K562 (cell line): ENCODE measurements around the gene PMM1. TPM values are rescaled to one million over a fixed set of nuclear protein-coding genes. Genes with fewer than 3 reads are reported as not detected.

Experiments
- AFF1 ChIP-seq, 2 experiments: fragments of 450-650 bp; IDR thresholded peaks; 2 replicates each; pipeline ENCODE4 v1.6.1; 2018; ENCODE audit warnings: mild to moderate bottlenecking in 2 of 2, low read depth in 1 of 2; ENCODE audit not compliant: partially characterized antibody in 2 of 2
- ARID1B ChIP-seq: fragments of 450-650 bp; IDR thresholded peaks from 2 replicates; pipeline ENCODE4 v1.6.1; 2016; ENCODE audit warnings: antibody characterized with exemption, mild to moderate bottlenecking, inconsistent platforms
- C11orf30 ChIP-seq: fragments of 450-650 bp; IDR thresholded peaks from 2 replicates; pipeline ENCODE4 v1.6.1; 2016; ENCODE audit warnings: low read depth, mild to moderate bottlenecking
- CBX3 ChIP-seq, 2 experiments: IDR thresholded peaks; 1 replicate in 1 of 2; 2 replicates in 1 of 2; pipeline ENCODE4 v1.6.1; 2012; ENCODE audit warnings: inconsistent platforms in 2 of 2, low read length in 2 of 2, borderline replicate concordance in 1 of 2, control low read depth in 1 of 2
- FOSL1 ChIP-seq: fragments of 200-800 bp; sonication (Bioruptor generic); conservative IDR thresholded peaks from 2 replicates; pipeline ENCODE4 v1.6.1; 2016; ENCODE audit warnings: missing genetic modification characterization, missing compliant biosample characterization
- GABPB2 ChIP-seq: fragments of 250-450 bp; sonication (Bioruptor Pico); conservative IDR thresholded peaks from 2 replicates; pipeline ENCODE4 v1.5.1; 2021; ENCODE audit warnings: mild to moderate bottlenecking
- JUN ChIP-seq, 2 experiments: sonication (generic) in 1 of 2; formaldehyde crosslinking in 1 of 2; IDR thresholded peaks; 2 replicates each; pipeline versions ENCODE4 v1.6.1 to v1.8.0; 2012 to 2022; ENCODE audit warnings: borderline replicate concordance in 2 of 2, mild to moderate bottlenecking in 2 of 2, improper control_type of control experiment in 1 of 2, low read depth in 1 of 2, low read length in 1 of 2, missing genetic modification reagents in 1 of 2
- LEF1 ChIP-seq: fragments of 450-650 bp; IDR thresholded peaks from 2 replicates; pipeline ENCODE4 v1.6.1; 2016; ENCODE audit warnings: mild to moderate bottlenecking
- MAFF ChIP-seq: IDR thresholded peaks from 2 replicates; pipeline ENCODE4 v1.6.1; 2012; ENCODE audit warnings: low read length, improper control_type of control experiment
- MAFG ChIP-seq: fragments of 450-650 bp; conservative IDR thresholded peaks from 2 replicates; pipeline ENCODE4 v1.6.1; 2016; ENCODE audit warnings: missing genetic modification characterization, missing compliant biosample characterization
- MAX ChIP-seq: sonication (generic); formaldehyde crosslinking; IDR thresholded peaks from 2 replicates; pipeline ENCODE4 v1.9.0; 2022; ENCODE audit warnings: mild to moderate bottlenecking, missing genetic modification reagents
- MEF2D ChIP-seq: conservative IDR thresholded peaks from 2 replicates; pipeline ENCODE4 v1.6.1; 2016; ENCODE audit warnings: low read depth, missing genetic modification characterization, missing compliant biosample characterization
- MTA2 ChIP-seq: fragments of 450-650 bp; IDR thresholded peaks from 2 replicates; pipeline ENCODE4 v1.6.1; 2016; ENCODE audit warnings: low read depth
- NCOR1 ChIP-seq: fragments of 450-650 bp; IDR thresholded peaks from 2 replicates; pipeline ENCODE4 v1.6.1; 2016; ENCODE audit warnings: mild to moderate bottlenecking, moderate library complexity
- NR2C1 ChIP-seq, 2 experiments: fragments of 450-650 bp; IDR thresholded peaks; 2 replicates each; pipeline ENCODE4 v1.6.1; 2017; ENCODE audit warnings: mild to moderate bottlenecking in 2 of 2, antibody characterized with exemption in 1 of 2, inconsistent platforms in 1 of 2, missing compliant biosample characterization in 1 of 2, missing genetic modification characterization in 1 of 2
- NRF1 ChIP-seq, 2 experiments: fragments of 450-650 bp; IDR thresholded peaks in 1 of 2; conservative IDR thresholded peaks in 1 of 2; 2 replicates each; pipeline ENCODE4 v1.6.1; 2014; ENCODE audit warnings: mild to moderate bottlenecking in 2 of 2
- PHF20 ChIP-seq: fragments of 450-650 bp; IDR thresholded peaks from 2 replicates; pipeline ENCODE4 v1.6.1; 2018; ENCODE audit not compliant: partially characterized antibody
- PTRF ChIP-seq: fragments of 450-650 bp; IDR thresholded peaks from 2 replicates; pipeline ENCODE4 v1.6.1; 2016; ENCODE audit warnings: mild to moderate bottlenecking, missing genetic modification characterization, missing compliant biosample characterization
- SMARCE1 ChIP-seq: fragments of 450-650 bp; IDR thresholded peaks from 2 replicates; pipeline ENCODE4 v1.7.1; 2016; ENCODE audit warnings: mild to moderate bottlenecking
- TAF9B ChIP-seq: fragments of 450-650 bp; IDR thresholded peaks from 2 replicates; pipeline ENCODE4 v1.6.1; 2018; ENCODE audit warnings: mild to moderate bottlenecking; ENCODE audit not compliant: partially characterized antibody
- TBP ChIP-seq: optimal IDR thresholded peaks from 2 replicates; pipeline ENCODE3; 2011; ENCODE audit warnings: low read depth, low read length, improper control_type of control experiment
- TOE1 ChIP-seq, 2 experiments: fragments of 450-650 bp in 1 of 2; sonication (generic) in 1 of 2; formaldehyde crosslinking in 1 of 2; IDR thresholded peaks; 2 replicates each; pipeline versions ENCODE4 v1.7.1 to v1.8.0; 2016 to 2022; ENCODE audit warnings: borderline replicate concordance in 2 of 2, mild to moderate bottlenecking in 2 of 2, antibody characterized with exemption in 1 of 2, inconsistent platforms in 1 of 2, low read depth in 1 of 2, missing genetic modification reagents in 1 of 2, moderate library complexity in 1 of 2
- XRCC5 ChIP-seq: fragments of 200-400 bp; formaldehyde crosslinking; IDR thresholded peaks from 2 replicates; pipeline ENCODE4 v1.6.1; 2017; ENCODE audit warnings: low read depth, mild to moderate bottlenecking, low read length
- ZFX ChIP-seq: sonication (generic); formaldehyde crosslinking; IDR thresholded peaks from 2 replicates; pipeline ENCODE4 v1.8.0; 2022; ENCODE audit warnings: mild to moderate bottlenecking, missing genetic modification reagents, moderate library complexity
- ZNF140 ChIP-seq: fragments of 250-450 bp; sonication (Bioruptor Pico); IDR thresholded peaks from 2 replicates; pipeline ENCODE4 v1.8.0; 2021; ENCODE audit warnings: moderate library complexity, mild to moderate bottlenecking, inconsistent platforms
- ZNF24 ChIP-seq: fragments of 450-650 bp; IDR thresholded peaks from 2 replicates; pipeline ENCODE4 v1.6.1; 2016
- polyA plus RNA-seq, 8 experiments: library from polyadenylated mRNA; depleted of rRNA in 4 of 8; stranded (reverse) in 5 of 8; unstranded in 3 of 8; fragments of >200 nt; fragmentation: Nextera tagmentation in 2 of 8; fragmentation: Illumina TruSeq in 1 of 8; extraction: Ambion mirVana in 2 of 8; extraction: Trizol in 1 of 8; gene quantifications; 2 replicates each; pipeline versions ENCODE4 v1.2.1 to v1.2.3, GENCODE V29; 2011 to 2014; ENCODE audit warnings: inconsistent platforms in 1 of 8, missing spikeins in 1 of 8
- total RNA-seq, 7 experiments: library from RNA; depleted of rRNA in 6 of 7; stranded (reverse); fragments of >200 nt in 6 of 7; fragmentation: Illumina TruSeq in 2 of 7; extraction: Trizol in 2 of 7; gene quantifications; 2 replicates each; pipeline versions ENCODE4 v1.2.1 to v1.2.3, GENCODE V29; 2011 to 2021; ENCODE audit warnings: low replicate concordance in 1 of 7

PMM1 gene
- total and polyA plus RNA-seq, 9 of the 15 experiments (the other 6 are each of a cell fraction or from before 2014, with no cell fraction given), result 10.2 to 31.7 (median 20.3) TPM

GRCh38 chr22:41565403-41566054 is 24.1 kb downstream of the PMM1 start (continued):
- peak; percentile 61; the same call in 1 of the 2 replicates for TF ChIP-seq JUN (IDR thresholded peaks at IDR 0.05; ENCODE audit: borderline replicate concordance, low read depth, low read length)
- no peak for TF ChIP-seq JUN (CRISPR knock-in tag; IDR thresholded peaks at IDR 0.05; ENCODE audit: borderline replicate concordance)
- TF ChIP-seq PHF20, result peak; percentile 38
- peak; percentile 61 for TF ChIP-seq NCOR1
- peak; percentile 93 for TF ChIP-seq SMARCE1
- no peak for TF ChIP-seq NRF1 (conservative IDR thresholded peaks at IDR 0.05 in 1 of 2, IDR thresholded peaks at IDR 0.05 in 1 of 2)
- TF ChIP-seq MAX (CRISPR knock-in tag), result no peak
- TF ChIP-seq ARID1B, result peak; percentile 91
- TF ChIP-seq MTA2, result no peak
- TF ChIP-seq MAFG (tag), result peak; percentile 88
- TF ChIP-seq GABPB2 (CRISPR knock-in tag), result no peak
- no peak for TF ChIP-seq ZNF24
- TF ChIP-seq ZNF140 (CRISPR knock-in tag), result no peak
- TF ChIP-seq C11orf30, result peak; percentile 93
- 0 out of 2 replicates have a peak, but pooled peaks have one; percentile 37 for TF ChIP-seq MEF2D (tag)
- no peak for TF ChIP-seq PTRF (tag)
- peak; percentile 46; the same call in 1 of the 2 replicates for TF ChIP-seq LEF1
- no peak for TF ChIP-seq TBP
- TF ChIP-seq MAFF, result peak; percentile 87
- no peak for TF ChIP-seq NR2C1 (IDR thresholded peaks at IDR 0.05)
- no peak for TF ChIP-seq NR2C1 (tag; IDR thresholded peaks at IDR 0.05)
- peak; percentile 57 for TF ChIP-seq TAF9B
- TF ChIP-seq XRCC5, result no peak
- peak; percentile 53; the same call in 1 of the 2 replicates for TF ChIP-seq ZFX (CRISPR knock-in tag)
- peak; percentile 92 for TF ChIP-seq FOSL1
- 0 out of 2 replicates have a peak, but pooled peaks have one; percentile 40 for TF ChIP-seq TOE1 (IDR thresholded peaks at IDR 0.05; ENCODE audit: borderline replicate concordance)
- TF ChIP-seq TOE1 (CRISPR knock-in tag; IDR thresholded peaks at IDR 0.05; ENCODE audit: borderline replicate concordance, low read depth), result no peak
- TF ChIP-seq CBX3 (IDR thresholded peaks at IDR 0.05; ENCODE audit: borderline replicate concordance in 1 of 2, low read length in 2 of 2), result no peak
- no peak for TF ChIP-seq AFF1 (IDR thresholded peaks at IDR 0.05; ENCODE audit: low read depth in 1 of 2, partially characterized antibody in 2 of 2)
